Tibial nerve (tissue), 4 donors: ENCODE data around the gene CAMKMT.

Experiments used
- EP300 ChIP-seq, 2 donors: sonication (generic); formaldehyde crosslinking; IDR thresholded peaks; one replicate each; pipeline ENCODE4 v1.6.1; 2017; ENCODE audit warnings: antibody characterized with exemption in 2 of 2, mild to moderate bottlenecking in 1 of 2
- POLR2A ChIP-seq, 2 donors: fragments of 450-650 bp; IDR thresholded peaks; one replicate each; pipeline ENCODE4 v1.6.1; 2017; ENCODE audit warnings: antibody characterized with exemption in 2 of 2, mild to moderate bottlenecking in 2 of 2, moderate library complexity in 2 of 2
- TF ChIP-seq, protein P1 (sequence below), 5 experiments: fragments of 200-600 bp in 3 of 5; fragments of 450-650 bp in 2 of 5; sonication (generic) in 3 of 5; IDR thresholded peaks; one replicate each; pipeline ENCODE4 v1.5.1; 2016 to 2019; ENCODE audit warnings: antibody characterized with exemption in 5 of 5, mild to moderate bottlenecking in 3 of 5, moderate library complexity in 2 of 5

- TF ChIP-seq, protein P1, sequence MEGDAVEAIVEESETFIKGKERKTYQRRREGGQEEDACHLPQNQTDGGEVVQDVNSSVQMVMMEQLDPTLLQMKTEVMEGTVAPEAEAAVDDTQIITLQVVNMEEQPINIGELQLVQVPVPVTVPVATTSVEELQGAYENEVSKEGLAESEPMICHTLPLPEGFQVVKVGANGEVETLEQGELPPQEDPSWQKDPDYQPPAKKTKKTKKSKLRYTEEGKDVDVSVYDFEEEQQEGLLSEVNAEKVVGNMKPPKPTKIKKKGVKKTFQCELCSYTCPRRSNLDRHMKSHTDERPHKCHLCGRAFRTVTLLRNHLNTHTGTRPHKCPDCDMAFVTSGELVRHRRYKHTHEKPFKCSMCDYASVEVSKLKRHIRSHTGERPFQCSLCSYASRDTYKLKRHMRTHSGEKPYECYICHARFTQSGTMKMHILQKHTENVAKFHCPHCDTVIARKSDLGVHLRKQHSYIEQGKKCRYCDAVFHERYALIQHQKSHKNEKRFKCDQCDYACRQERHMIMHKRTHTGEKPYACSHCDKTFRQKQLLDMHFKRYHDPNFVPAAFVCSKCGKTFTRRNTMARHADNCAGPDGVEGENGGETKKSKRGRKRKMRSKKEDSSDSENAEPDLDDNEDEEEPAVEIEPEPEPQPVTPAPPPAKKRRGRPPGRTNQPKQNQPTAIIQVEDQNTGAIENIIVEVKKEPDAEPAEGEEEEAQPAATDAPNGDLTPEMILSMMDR (IDR thresholded peaks at IDR 0.05), result no peak
- TF ChIP-seq POLR2A (IDR thresholded peaks at IDR 0.05), result no peak
- no peak for TF ChIP-seq EP300 (IDR thresholded peaks at IDR 0.05)
Measured at GRCh38 chr2:44780406-44780805, 418.7 kb downstream of the CAMKMT start.
